Parathyroid adenoma (tissue), 2 donors: ENCODE results near the gene C1GALT1C1L.

Source experiments
- H2AFZ ChIP-seq: fragments of 300-600 bp; sonication (generic); one replicate; pipeline ENCODE4 v1.7.0; 2017; ENCODE audit warnings: antibody characterized with exemption, mild to moderate bottlenecking
- H3K27ac ChIP-seq: fragments of 300-600 bp; sonication (generic); one replicate; pipeline ENCODE4 v1.7.0; 2017
- H3K27me3 ChIP-seq: fragments of 300-600 bp; sonication (generic); one replicate; pipeline ENCODE4 v1.7.0; 2017; ENCODE audit warnings: low read length; ENCODE audit not compliant: control insufficient read depth, insufficient read depth
- H3K36me3 ChIP-seq: fragments of 300-600 bp; sonication (generic); one replicate; pipeline ENCODE4 v1.7.0; 2017; ENCODE audit warnings: low read length; ENCODE audit not compliant: control insufficient read depth, insufficient read depth
- H3K4me1 ChIP-seq: fragments of 300-600 bp; sonication (generic); one replicate; pipeline ENCODE4 v1.7.0; 2017; ENCODE audit warnings: control low read depth
- H3K4me2 ChIP-seq: fragments of 300-600 bp; sonication (generic); one replicate; pipeline ENCODE4 v1.7.0; 2017; ENCODE audit warnings: low read length
- H3K4me3 ChIP-seq: fragments of 300-600 bp; sonication (generic); one replicate; pipeline ENCODE4 v1.7.0; 2017; ENCODE audit warnings: low read depth, low read length
- H3K79me2 ChIP-seq: fragments of 300-600 bp; sonication (generic); one replicate; pipeline ENCODE4 v1.7.0; 2017; ENCODE audit warnings: control low read depth
- H3K9ac ChIP-seq: fragments of 300-600 bp; sonication (generic); one replicate; pipeline ENCODE4 v1.7.0; 2017; ENCODE audit warnings: mild to moderate bottlenecking
- H3K9me3 ChIP-seq: fragments of 300-600 bp; sonication (generic); one replicate; pipeline ENCODE4 v1.7.0; 2017; ENCODE audit warnings: low read length; ENCODE audit not compliant: control insufficient read depth
- CTCF ChIP-seq: fragments of 300-600 bp; sonication (generic); IDR thresholded peaks from one replicate; pipeline ENCODE4 v1.7.0; 2017; ENCODE audit warnings: antibody characterized with exemption, mild to moderate bottlenecking
- donor health status: primary hyperparathyroidism.

The C1GALT1C1L gene

GRCh38 chr2:43657241-43657640, 19.0 kb downstream of the C1GALT1C1L start:
- Histone ChIP-seq H2AFZ (no peak overlapping the region), H3K36me3 (no peaks in the 10 kb centered on the region), H3K4me1 (no peaks in the 10 kb centered on the region), H3K79me2 (no peaks in the 10 kb centered on the region), H3K27me3 (no peaks in the 10 kb centered on the region), H3K4me2 (no peak overlapping the region), H3K4me3 (no peak overlapping the region), H3K9me3 (no peaks in the 10 kb centered on the region), H3K27ac (no peak overlapping the region), H3K9ac (no peak overlapping the region)
- no peak for TF ChIP-seq CTCF

- Histone ChIP-seq H3K79me2 (no peaks in the 10 kb centered on the region), H3K4me1 (no peaks in the 10 kb centered on the region), H3K36me3 (no peaks in the 10 kb centered on the region), H3K9me3 (no peaks in the 10 kb centered on the region), H3K27me3 (no peaks in the 10 kb centered on the region), H3K9ac (no peak overlapping the region), H3K27ac (no peak overlapping the region), H3K4me2 (no peak overlapping the region), H2AFZ (no peak overlapping the region), H3K4me3 (no peak overlapping the region)
- TF ChIP-seq CTCF: no peak
Measured at GRCh38 chr2:43653506-43653905, 22.7 kb downstream of the C1GALT1C1L start.

GRCh38 chr2:43648994-43649701, 27.1 kb downstream of the C1GALT1C1L start:
- H3K79me2 ChIP-seq: no peaks in the 10 kb centered on the region
- H3K4me2 ChIP-seq: no peak overlapping the region
- H3K36me3 ChIP-seq: no peaks in the 10 kb centered on the region
- H3K9ac ChIP-seq: no peak overlapping the region
- no peak for TF ChIP-seq CTCF
- H3K4me3 ChIP-seq: no peak overlapping the region
- H2AFZ ChIP-seq: no peak overlapping the region
- no peaks in the 10 kb centered on the region for H3K9me3 ChIP-seq
- H3K4me1 ChIP-seq: no peaks in the 10 kb centered on the region
- H3K27ac ChIP-seq: no peak overlapping the region
- H3K27me3 ChIP-seq: no peaks in the 10 kb centered on the region

- H3K4me2 ChIP-seq: no peak overlapping the region
- H3K27ac ChIP-seq: no peak overlapping the region
- no peaks in the 10 kb centered on the region for H3K9me3 ChIP-seq
- no peaks in the 10 kb centered on the region for H3K4me1 ChIP-seq
- no peak overlapping the region for H3K4me3 ChIP-seq
- no peaks in the 10 kb centered on the region for H3K27me3 ChIP-seq
- H2AFZ ChIP-seq: no peak overlapping the region
- no peaks in the 10 kb centered on the region for H3K79me2 ChIP-seq
- no peak for TF ChIP-seq CTCF
- H3K36me3 ChIP-seq: no peaks in the 10 kb centered on the region
- no peak overlapping the region for H3K9ac ChIP-seq
Measured at GRCh38 chr2:43643680-43644079, 32.5 kb downstream of the C1GALT1C1L start.

GRCh38 chr2:43642363-43642762, 33.9 kb downstream of the C1GALT1C1L start:
- H3K9ac ChIP-seq: no peak overlapping the region
- no peak overlapping the region for H3K4me2 ChIP-seq
- H3K27me3 ChIP-seq: no peaks in the 10 kb centered on the region
- no peak for TF ChIP-seq CTCF
- H3K9me3 ChIP-seq: no peaks in the 10 kb centered on the region
- H3K4me1 ChIP-seq: no peaks in the 10 kb centered on the region
- H3K4me3 ChIP-seq: no peak overlapping the region
- no peak overlapping the region for H3K27ac ChIP-seq
- no peaks in the 10 kb centered on the region for H3K79me2 ChIP-seq
- H3K36me3 ChIP-seq: no peaks in the 10 kb centered on the region
- H2AFZ ChIP-seq: no peak overlapping the region
